T-helper 17 cell (primary cell): Measurements from ENCODE around the gene KCND3. TPM values are rescaled to one million over a fixed set of nuclear protein-coding genes. Genes with fewer than 3 reads are reported as not detected.

Experiments used
- ATAC-seq: fragments of 150-1000 bp; cut with Tn5 transposase; 2 replicates; pipeline ENCODE4 v1.10.0; 2021; ENCODE audit warnings: mild to moderate bottlenecking, moderate library complexity
- DNase-seq, 3 donors: peaks; one replicate each; pipeline versions ENCODE4 v3.0.0 to v3.0.0-alpha.2; 2020 to 2021
- H3K9me3 ChIP-seq: one replicate; pipeline ENCODE4 v1.7.0; 2013; ENCODE audit warnings: low read length, mild to moderate bottlenecking; ENCODE audit not compliant: control insufficient read depth, poor library complexity, severe bottlenecking
- H3K27ac Mint-ChIP-seq: one replicate; pipeline ENCODE4 v1.8.0; 2022; ENCODE audit warnings: mild to moderate bottlenecking, moderate library complexity, mixed read lengths
- H3K27me3 Mint-ChIP-seq: one replicate; pipeline ENCODE4 v1.8.0; 2022; ENCODE audit warnings: mixed read lengths
- H3K36me3 Mint-ChIP-seq: one replicate; pipeline ENCODE4 v1.8.0; 2022; ENCODE audit warnings: low read depth, mixed read lengths
- H3K4me1 Mint-ChIP-seq: one replicate; pipeline ENCODE4 v1.8.0; 2022; ENCODE audit warnings: mild to moderate bottlenecking, mixed read lengths
- H3K4me3 Mint-ChIP-seq: one replicate; pipeline ENCODE4 v1.8.0; 2022; ENCODE audit warnings: mild to moderate bottlenecking, moderate library complexity, mixed read lengths
- total RNA-seq, 4 donors: library from RNA in 2 of 4; stranded (reverse) in 2 of 4; gene quantifications; one replicate each; pipeline ENCODE4 v1.2.3 and lab custom pipeline; 2022 to 2026

Gene KCND3
- total RNA-seq, 2 donors from 2014 or later = 0.12 to 2.2 TPM

DNA sequence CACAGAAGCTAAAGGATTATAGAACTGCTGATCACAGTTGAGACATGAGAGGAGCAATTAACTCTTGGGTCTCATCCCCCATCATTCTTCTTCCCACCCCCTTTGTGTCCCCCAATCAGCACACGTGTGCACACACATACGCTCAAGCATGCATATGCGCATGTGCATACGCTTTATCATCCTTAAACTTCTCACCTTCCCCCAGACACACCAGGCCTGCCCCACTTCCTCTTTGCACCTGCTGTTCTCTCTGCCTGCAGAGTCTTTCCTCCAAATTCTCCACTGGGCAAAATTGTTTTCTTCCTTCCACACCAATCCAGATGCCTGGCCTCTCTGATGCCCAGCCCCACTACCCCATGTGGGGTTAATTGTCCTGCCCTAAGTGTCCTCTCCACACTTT is 13.0 kb upstream of the KCND3 start:
- peaks cover 7% of the 10 kb centered on the region for H3K36me3 Mint-ChIP-seq
- H3K27me3 Mint-ChIP-seq = peaks cover 67% of the 10 kb centered on the region

GRCh38 chr1:112001436-112001835 is 12.0 kb upstream of the KCND3 start:
- H3K9me3 ChIP-seq = no peaks in the 10 kb centered on the region
- H3K27ac Mint-ChIP-seq = no peak overlapping the region
- H3K4me1 Mint-ChIP-seq = no peaks in the 10 kb centered on the region
- peaks cover 7% of the 10 kb centered on the region for H3K36me3 Mint-ChIP-seq
- no peak for ATAC-seq
- peaks cover 69% of the 10 kb centered on the region for H3K27me3 Mint-ChIP-seq
- H3K4me3 Mint-ChIP-seq = no peak overlapping the region
- no peak for DNase-seq

More for the DNA sequence above, 13.0 kb upstream of the KCND3 start:
- H3K4me3 Mint-ChIP-seq = no peak overlapping the region
- H3K9me3 ChIP-seq = no peaks in the 10 kb centered on the region
- DNase-seq (no peak), ATAC-seq (no peak)
- no peaks in the 10 kb centered on the region for H3K4me1 Mint-ChIP-seq
- H3K27ac Mint-ChIP-seq = no peak overlapping the region

GRCh38 chr1:112000048-112000447 is 10.6 kb upstream of the KCND3 start:
- peaks cover 64% of the 10 kb centered on the region for H3K27me3 Mint-ChIP-seq
- no peaks in the 10 kb centered on the region for H3K4me1 Mint-ChIP-seq
- no peaks in the 10 kb centered on the region for H3K9me3 ChIP-seq
- peaks cover 8% of the 10 kb centered on the region for H3K36me3 Mint-ChIP-seq
- H3K27ac Mint-ChIP-seq = no peak overlapping the region
- DNase-seq = no peak
- ATAC-seq = no peak
- no peak overlapping the region for H3K4me3 Mint-ChIP-seq

- Mint-ChIP-seq H3K27ac (no peak overlapping the region), H3K36me3 (peaks cover 6% of the 10 kb centered on the region), H3K27me3 (peaks cover 71% of the 10 kb centered on the region), H3K4me3 (no peak overlapping the region), H3K4me1 (no peaks in the 10 kb centered on the region)
- H3K9me3 ChIP-seq = no peaks in the 10 kb centered on the region
- ATAC-seq = no peak
- no peak for DNase-seq
Measured at GRCh38 chr1:111998332-111998731, 8.9 kb upstream of the KCND3 start.

DNA sequence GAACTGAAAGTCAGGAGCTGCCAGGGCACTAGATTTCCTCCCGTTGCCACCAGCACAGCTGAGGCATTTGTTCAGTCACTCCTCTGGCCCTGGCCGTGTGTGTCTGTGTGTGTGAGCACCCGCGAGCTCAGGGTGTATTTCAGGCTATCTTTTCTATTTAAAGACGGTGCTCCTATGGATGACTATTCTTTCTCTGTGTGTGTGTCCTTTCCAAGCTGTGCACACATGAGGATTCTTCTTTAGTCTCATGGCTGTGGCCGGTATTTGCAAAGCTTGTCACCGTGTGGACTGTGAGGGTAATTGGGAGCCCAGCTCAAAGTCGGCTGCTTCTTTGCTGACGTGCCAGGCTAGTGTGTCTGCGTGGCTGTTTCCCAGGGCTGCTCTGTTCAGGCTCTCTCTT is 3.0 kb upstream of the KCND3 start:
- H3K27ac Mint-ChIP-seq = no peak overlapping the region
- DNase-seq (no peak), ATAC-seq (no peak)
- H3K27me3 Mint-ChIP-seq = peaks cover 80% of the 10 kb centered on the region
- H3K36me3 Mint-ChIP-seq = peaks cover 6% of the 10 kb centered on the region
- H3K4me1 Mint-ChIP-seq = peaks cover 4% of the 10 kb centered on the region
- H3K4me3 Mint-ChIP-seq = no peak overlapping the region
- no peaks in the 10 kb centered on the region for H3K9me3 ChIP-seq

DNA sequence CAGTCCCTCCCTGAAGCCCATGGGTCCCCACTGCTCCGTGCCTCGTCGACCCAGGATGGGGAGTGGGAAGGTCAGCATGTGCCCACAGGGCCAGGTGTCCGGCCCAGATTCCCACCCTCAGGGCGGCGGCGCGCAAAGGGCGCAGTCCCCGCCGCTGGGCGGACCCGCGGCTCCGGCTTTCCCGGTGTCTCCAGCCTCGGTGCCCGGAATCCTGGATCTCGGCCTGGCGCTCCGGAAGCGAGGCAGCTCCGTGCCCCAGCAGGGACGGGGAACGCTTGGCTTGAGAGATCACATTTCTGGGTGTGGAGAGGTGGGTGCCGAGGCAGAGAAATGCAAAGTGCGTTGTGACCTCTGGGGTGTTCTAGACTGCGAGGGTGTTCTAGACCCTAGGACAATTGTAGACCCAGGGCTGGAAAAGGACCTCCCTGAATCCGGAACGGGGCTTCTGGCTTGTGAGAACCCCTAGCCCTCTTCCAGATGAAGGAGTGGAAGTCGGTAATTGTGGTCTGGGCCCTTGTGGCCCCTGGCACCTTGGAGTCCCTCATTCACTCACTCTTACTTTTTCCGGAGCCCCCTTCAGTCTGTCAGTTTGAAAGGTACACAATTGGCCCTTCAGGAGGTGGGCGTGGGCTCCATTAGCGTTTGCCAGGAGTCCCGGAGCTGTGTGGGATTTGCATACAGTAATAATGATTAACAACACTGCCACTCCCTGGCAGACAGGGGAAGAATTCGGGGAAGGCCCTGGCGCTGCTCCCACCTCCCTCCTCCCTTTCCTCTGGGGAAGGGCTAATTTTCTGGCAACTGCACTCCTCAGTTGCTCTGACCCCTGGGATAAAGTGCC is 1.6 kb upstream of the KCND3 start:
- ATAC-seq = no peak
- no peak for DNase-seq
- Mint-ChIP-seq H3K27me3 (peaks cover 85% of the 10 kb centered on the region), H3K27ac (no peak overlapping the region), H3K36me3 (peaks cover 6% of the 10 kb centered on the region), H3K4me3 (peak overlapping the region; percentile 89), H3K4me1 (peaks cover 4% of the 10 kb centered on the region)
- H3K9me3 ChIP-seq = no peaks in the 10 kb centered on the region

GRCh38 chr1:111990026-111990877 is 784 bp upstream of the KCND3 start:
- peaks cover 4% of the 10 kb centered on the region for H3K4me1 Mint-ChIP-seq
- H3K27me3 Mint-ChIP-seq = peaks cover 87% of the 10 kb centered on the region
- H3K36me3 Mint-ChIP-seq = peaks cover 2% of the 10 kb centered on the region
- ATAC-seq (no peak), DNase-seq (no peak)
- H3K4me3 Mint-ChIP-seq = peak overlapping the region; percentile 89
- no peak overlapping the region for H3K27ac Mint-ChIP-seq
- H3K9me3 ChIP-seq = no peaks in the 10 kb centered on the region

DNA sequence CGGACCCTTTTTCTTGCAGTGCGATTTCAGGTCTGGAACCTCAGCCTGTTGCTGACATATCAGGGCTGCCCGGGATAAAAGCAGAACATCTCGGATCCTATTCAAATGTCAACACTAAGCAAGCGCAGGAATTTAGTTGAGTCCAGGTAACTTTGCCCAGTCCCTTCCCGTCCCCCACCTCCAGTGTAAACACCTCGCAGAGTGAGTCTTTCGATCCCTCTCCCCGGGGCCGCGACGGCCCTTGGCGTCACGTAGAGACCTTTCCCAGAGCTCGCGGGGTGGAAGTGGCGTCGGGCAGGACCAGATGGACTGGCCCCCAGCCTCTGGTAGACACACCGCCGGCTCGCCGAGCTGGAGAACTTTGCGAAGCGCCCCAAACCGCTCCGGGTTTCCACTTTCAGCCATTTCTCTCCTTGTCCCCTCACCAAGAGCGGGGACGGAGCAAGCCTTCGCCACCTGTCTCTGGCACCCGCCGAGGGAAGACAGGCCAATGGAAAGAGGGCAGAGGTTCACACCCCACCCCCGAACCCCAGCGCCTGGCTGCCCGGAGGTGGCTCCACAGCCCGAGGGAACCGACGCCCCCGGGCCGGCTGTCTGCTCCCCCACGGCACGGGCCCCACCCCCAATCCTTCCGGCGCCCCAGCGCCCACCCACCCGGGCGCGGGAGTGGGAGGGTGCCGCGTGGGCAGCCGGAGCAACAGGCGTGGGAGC is 570 bp downstream of the KCND3 start:
- Mint-ChIP-seq H3K36me3 (peaks cover 5% of the 10 kb centered on the region), H3K27me3 (peaks cover 89% of the 10 kb centered on the region), H3K4me1 (peaks cover 4% of the 10 kb centered on the region), H3K4me3 (peak overlapping the region; percentile 69), H3K27ac (no peak overlapping the region)
- ATAC-seq = no peak
- no peaks in the 10 kb centered on the region for H3K9me3 ChIP-seq
- DNase-seq = no peak

GRCh38 chr1:111988377-111988742 is 1.1 kb downstream of the KCND3 start:
- H3K9me3 ChIP-seq = no peaks in the 10 kb centered on the region
- H3K27me3 Mint-ChIP-seq = peaks cover 89% of the 10 kb centered on the region
- DNase-seq = no peak
- H3K27ac Mint-ChIP-seq = no peak overlapping the region
- H3K4me3 Mint-ChIP-seq = peak overlapping the region; percentile 69
- H3K36me3 Mint-ChIP-seq = peaks cover 5% of the 10 kb centered on the region
- no peak for ATAC-seq
- H3K4me1 Mint-ChIP-seq = peaks cover 4% of the 10 kb centered on the region

DNA sequence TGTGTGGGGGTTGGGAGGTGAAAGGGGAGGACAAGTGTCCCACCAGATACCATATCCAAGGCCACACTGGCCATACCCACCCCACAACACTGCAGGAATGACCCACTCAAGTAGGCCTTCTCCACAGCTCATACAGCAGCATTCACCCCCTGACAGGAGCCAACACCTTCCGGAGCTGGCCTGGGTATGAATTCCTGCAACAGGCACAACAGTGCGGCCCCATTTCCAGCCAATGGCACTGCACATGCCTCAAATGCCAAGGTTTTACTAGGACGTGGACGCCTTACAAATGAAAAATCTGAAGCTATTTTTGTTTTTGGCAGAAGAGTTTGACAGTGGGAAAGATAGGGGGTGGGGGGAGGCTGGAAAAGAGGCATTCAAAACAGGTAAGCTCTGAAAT is 2.0 kb downstream of the KCND3 start:
- H3K4me3 Mint-ChIP-seq = no peak overlapping the region
- H3K27me3 Mint-ChIP-seq = peaks cover 82% of the 10 kb centered on the region
- ATAC-seq (no peak), DNase-seq (no peak)
- H3K36me3 Mint-ChIP-seq = peaks cover 5% of the 10 kb centered on the region
- H3K4me1 Mint-ChIP-seq = peaks cover 4% of the 10 kb centered on the region
- no peaks in the 10 kb centered on the region for H3K9me3 ChIP-seq
- no peak overlapping the region for H3K27ac Mint-ChIP-seq

DNA sequence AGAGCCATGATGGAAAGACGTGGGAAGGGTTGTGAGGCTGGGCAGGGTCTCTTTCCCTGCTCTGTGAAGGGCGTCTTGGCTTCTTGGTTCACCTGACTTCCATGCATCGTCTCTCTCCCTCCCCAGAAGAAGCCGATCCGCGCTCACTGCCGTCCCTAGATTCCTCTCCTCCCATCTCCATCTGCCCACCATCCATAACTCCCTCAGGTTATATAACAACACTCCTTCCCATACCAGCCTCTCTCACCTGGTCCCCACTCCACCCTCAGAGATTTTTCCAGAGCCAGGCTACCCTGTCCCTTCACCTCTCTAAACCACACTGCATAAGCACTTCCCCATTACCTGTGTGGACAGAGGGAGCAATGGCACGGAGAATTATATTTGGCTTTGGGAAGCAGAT is 6.0 kb downstream of the KCND3 start:
- no peak overlapping the region for H3K4me3 Mint-ChIP-seq
- H3K36me3 Mint-ChIP-seq = peaks cover 2% of the 10 kb centered on the region
- H3K27ac Mint-ChIP-seq = no peak overlapping the region
- peaks cover 84% of the 10 kb centered on the region for H3K27me3 Mint-ChIP-seq
- no peaks in the 10 kb centered on the region for H3K9me3 ChIP-seq
- no peak for DNase-seq
- ATAC-seq = no peak
- H3K4me1 Mint-ChIP-seq = no peaks in the 10 kb centered on the region

- Mint-ChIP-seq H3K27me3 (peaks cover 84% of the 10 kb centered on the region), H3K36me3 (peaks cover 2% of the 10 kb centered on the region), H3K4me3 (no peak overlapping the region), H3K4me1 (no peaks in the 10 kb centered on the region), H3K27ac (no peak overlapping the region)
- ATAC-seq = no peak
- no peak for DNase-seq
- no peaks in the 10 kb centered on the region for H3K9me3 ChIP-seq
Measured at GRCh38 chr1:111982428-111982827, 7.0 kb downstream of the KCND3 start.

DNA sequence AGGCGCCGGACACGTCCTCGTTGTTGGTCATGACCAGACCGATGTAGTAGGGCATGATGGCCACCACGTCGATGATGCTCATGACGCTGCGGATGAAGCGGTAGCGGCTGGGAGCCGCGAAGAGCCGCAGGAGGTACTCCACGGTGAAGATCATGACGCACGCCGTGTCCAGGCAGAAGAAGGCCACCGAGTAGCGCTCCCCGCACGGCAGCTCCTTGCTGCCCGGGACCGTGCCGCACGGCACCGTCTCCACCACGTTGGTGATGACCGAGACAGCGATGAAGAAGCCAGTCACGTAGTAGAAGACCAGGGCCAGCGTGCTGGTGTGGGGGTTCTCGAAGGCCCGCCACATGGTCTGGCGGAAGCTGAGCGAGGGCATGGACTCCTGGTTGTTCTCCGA is 7.6 kb downstream of the KCND3 start:
- no peaks in the 10 kb centered on the region for H3K9me3 ChIP-seq
- DNase-seq = no peak
- Mint-ChIP-seq H3K4me1 (no peaks in the 10 kb centered on the region), H3K27me3 (peaks cover 84% of the 10 kb centered on the region), H3K36me3 (peaks cover 2% of the 10 kb centered on the region), H3K4me3 (no peak overlapping the region), H3K27ac (no peak overlapping the region)
- no peak for ATAC-seq
